HepG2 (cell line): ENCODE data around the gene GRIK2.

Experiments used
- ASH2L ChIP-seq: fragments of 300-600, 200-600 bp; sonication (generic); IDR thresholded peaks from 2 replicates; pipeline ENCODE4 v1.7.0; 2017; ENCODE audit warnings: low read depth, mild to moderate bottlenecking, moderate library complexity, mixed read lengths, low read length; ENCODE audit not compliant: insufficient read length
- CHCHD3 ChIP-seq: sonication (generic); formaldehyde crosslinking; IDR thresholded peaks from 2 replicates; pipeline ENCODE4 v1.8.0; 2022; ENCODE audit warnings: mild to moderate bottlenecking, missing genetic modification reagents, moderate library complexity
- EZH2 ChIP-seq: conservative IDR thresholded peaks from 2 replicates; pipeline ENCODE4 v1.6.1; 2012; ENCODE audit warnings: mild to moderate bottlenecking, low read depth, low read length, moderate library complexity
- POLR2A ChIP-seq, 2 experiments: IDR thresholded peaks; 2 replicates each; pipeline ENCODE4 v1.6.1; 2011; ENCODE audit warnings: low read depth in 2 of 2, low read length in 2 of 2, mild to moderate bottlenecking in 1 of 2, moderate library complexity in 1 of 2; ENCODE audit not compliant: insufficient read depth in 1 of 2
- SIN3A ChIP-seq: IDR thresholded peaks from 2 replicates; pipeline ENCODE4 v1.6.1; 2011; ENCODE audit warnings: low read depth, mild to moderate bottlenecking, control low read depth, low read length, borderline replicate concordance
- TBP ChIP-seq: sonication (generic); formaldehyde crosslinking; IDR thresholded peaks from 2 replicates; pipeline ENCODE4 v1.5.0; 2020; ENCODE audit warnings: missing genetic modification reagents
- ZFP90 ChIP-seq: sonication (generic); formaldehyde crosslinking; IDR thresholded peaks from 2 replicates; pipeline ENCODE4 v1.8.0; 2022; ENCODE audit warnings: missing genetic modification reagents, mild to moderate bottlenecking, inconsistent platforms, borderline replicate concordance
- ZNF24 ChIP-seq: fragments of 450-650 bp; IDR thresholded peaks from 2 replicates; pipeline ENCODE4 v1.6.1; 2017; ENCODE audit warnings: antibody characterized with exemption, mild to moderate bottlenecking
- TF ChIP-seq, protein P1 (sequence below): sonication (generic); formaldehyde crosslinking; conservative IDR thresholded peaks from 2 replicates; pipeline ENCODE4 v1.5.0; 2020; ENCODE audit warnings: missing genetic modification reagents
- TF ChIP-seq, protein P2 (sequence below): sonication (generic); formaldehyde crosslinking; IDR thresholded peaks from 2 replicates; pipeline ENCODE4 v1.9.0; 2021; ENCODE audit warnings: missing genetic modification reagents, borderline replicate concordance
- TF ChIP-seq, protein P3 (sequence below): sonication (generic); formaldehyde crosslinking; IDR thresholded peaks from 2 replicates; pipeline ENCODE4 v1.4.0; 2020; ENCODE audit warnings: missing genetic modification reagents, mild to moderate bottlenecking, borderline replicate concordance
- TF ChIP-seq, protein P4 (sequence below): sonication (generic); formaldehyde crosslinking; IDR thresholded peaks from 2 replicates; pipeline ENCODE4 v1.5.0; 2020; ENCODE audit warnings: mild to moderate bottlenecking, missing genetic modification reagents, moderate library complexity
- TF ChIP-seq, protein P5 (sequence below): sonication (generic); formaldehyde crosslinking; conservative IDR thresholded peaks from 2 replicates; pipeline ENCODE4 v1.4.0; 2020; ENCODE audit warnings: mild to moderate bottlenecking, missing genetic modification reagents, moderate library complexity

DNA sequence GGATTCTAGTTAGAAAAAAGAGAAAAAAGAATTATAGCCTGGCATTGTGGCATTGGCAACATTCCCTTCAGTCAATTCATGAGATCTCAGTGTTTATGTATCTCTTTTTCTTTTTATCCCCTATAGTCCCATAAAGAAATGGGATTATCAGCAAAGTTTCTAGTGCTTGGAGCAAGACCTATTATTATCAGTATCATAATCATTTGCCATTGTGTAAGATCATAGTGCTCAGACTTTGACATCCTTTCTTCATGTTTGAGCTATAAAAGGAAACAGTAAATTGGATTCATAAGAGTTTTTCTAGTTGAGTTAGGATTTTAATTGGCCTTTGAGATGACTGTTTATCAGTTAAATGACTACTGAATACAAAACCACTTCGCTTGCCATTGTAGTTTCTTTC lies 295.6 kb downstream of the GRIK2 start:
- TF ChIP-seq SIN3A = no peak
- TF ChIP-seq, protein P1, sequence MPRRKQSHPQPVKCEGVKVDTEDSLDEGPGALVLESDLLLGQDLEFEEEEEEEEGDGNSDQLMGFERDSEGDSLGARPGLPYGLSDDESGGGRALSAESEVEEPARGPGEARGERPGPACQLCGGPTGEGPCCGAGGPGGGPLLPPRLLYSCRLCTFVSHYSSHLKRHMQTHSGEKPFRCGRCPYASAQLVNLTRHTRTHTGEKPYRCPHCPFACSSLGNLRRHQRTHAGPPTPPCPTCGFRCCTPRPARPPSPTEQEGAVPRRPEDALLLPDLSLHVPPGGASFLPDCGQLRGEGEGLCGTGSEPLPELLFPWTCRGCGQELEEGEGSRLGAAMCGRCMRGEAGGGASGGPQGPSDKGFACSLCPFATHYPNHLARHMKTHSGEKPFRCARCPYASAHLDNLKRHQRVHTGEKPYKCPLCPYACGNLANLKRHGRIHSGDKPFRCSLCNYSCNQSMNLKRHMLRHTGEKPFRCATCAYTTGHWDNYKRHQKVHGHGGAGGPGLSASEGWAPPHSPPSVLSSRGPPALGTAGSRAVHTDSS (CRISPR knock-in tag) = no peak
- TF ChIP-seq, protein P2, sequence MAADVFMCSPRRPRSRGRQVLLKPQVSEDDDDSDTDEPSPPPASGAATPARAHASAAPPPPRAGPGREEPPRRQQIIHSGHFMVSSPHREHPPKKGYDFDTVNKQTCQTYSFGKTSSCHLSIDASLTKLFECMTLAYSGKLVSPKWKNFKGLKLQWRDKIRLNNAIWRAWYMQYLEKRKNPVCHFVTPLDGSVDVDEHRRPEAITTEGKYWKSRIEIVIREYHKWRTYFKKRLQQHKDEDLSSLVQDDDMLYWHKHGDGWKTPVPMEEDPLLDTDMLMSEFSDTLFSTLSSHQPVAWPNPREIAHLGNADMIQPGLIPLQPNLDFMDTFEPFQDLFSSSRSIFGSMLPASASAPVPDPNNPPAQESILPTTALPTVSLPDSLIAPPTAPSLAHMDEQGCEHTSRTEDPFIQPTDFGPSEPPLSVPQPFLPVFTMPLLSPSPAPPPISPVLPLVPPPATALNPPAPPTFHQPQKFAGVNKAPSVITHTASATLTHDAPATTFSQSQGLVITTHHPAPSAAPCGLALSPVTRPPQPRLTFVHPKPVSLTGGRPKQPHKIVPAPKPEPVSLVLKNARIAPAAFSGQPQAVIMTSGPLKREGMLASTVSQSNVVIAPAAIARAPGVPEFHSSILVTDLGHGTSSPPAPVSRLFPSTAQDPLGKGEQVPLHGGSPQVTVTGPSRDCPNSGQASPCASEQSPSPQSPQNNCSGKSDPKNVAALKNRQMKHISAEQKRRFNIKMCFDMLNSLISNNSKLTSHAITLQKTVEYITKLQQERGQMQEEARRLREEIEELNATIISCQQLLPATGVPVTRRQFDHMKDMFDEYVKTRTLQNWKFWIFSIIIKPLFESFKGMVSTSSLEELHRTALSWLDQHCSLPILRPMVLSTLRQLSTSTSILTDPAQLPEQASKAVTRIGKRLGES (CRISPR knock-in tag) = no peak
- no peak for TF ChIP-seq ZNF24
- no peak for TF ChIP-seq POLR2A (IDR thresholded peaks at IDR 0.05; ENCODE audit: insufficient read depth in 1 of 2, low read depth in 2 of 2, low read length in 2 of 2)
- TF ChIP-seq EZH2 = no peak
- TF ChIP-seq ASH2L = no peak
- no peak for TF ChIP-seq TBP
- TF ChIP-seq, protein P3, sequence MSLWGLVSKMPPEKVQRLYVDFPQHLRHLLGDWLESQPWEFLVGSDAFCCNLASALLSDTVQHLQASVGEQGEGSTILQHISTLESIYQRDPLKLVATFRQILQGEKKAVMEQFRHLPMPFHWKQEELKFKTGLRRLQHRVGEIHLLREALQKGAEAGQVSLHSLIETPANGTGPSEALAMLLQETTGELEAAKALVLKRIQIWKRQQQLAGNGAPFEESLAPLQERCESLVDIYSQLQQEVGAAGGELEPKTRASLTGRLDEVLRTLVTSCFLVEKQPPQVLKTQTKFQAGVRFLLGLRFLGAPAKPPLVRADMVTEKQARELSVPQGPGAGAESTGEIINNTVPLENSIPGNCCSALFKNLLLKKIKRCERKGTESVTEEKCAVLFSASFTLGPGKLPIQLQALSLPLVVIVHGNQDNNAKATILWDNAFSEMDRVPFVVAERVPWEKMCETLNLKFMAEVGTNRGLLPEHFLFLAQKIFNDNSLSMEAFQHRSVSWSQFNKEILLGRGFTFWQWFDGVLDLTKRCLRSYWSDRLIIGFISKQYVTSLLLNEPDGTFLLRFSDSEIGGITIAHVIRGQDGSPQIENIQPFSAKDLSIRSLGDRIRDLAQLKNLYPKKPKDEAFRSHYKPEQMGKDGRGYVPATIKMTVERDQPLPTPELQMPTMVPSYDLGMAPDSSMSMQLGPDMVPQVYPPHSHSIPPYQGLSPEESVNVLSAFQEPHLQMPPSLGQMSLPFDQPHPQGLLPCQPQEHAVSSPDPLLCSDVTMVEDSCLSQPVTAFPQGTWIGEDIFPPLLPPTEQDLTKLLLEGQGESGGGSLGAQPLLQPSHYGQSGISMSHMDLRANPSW (CRISPR knock-in tag) = no peak
- TF ChIP-seq ZFP90 (CRISPR knock-in tag) = no peak
- TF ChIP-seq, protein P4, sequence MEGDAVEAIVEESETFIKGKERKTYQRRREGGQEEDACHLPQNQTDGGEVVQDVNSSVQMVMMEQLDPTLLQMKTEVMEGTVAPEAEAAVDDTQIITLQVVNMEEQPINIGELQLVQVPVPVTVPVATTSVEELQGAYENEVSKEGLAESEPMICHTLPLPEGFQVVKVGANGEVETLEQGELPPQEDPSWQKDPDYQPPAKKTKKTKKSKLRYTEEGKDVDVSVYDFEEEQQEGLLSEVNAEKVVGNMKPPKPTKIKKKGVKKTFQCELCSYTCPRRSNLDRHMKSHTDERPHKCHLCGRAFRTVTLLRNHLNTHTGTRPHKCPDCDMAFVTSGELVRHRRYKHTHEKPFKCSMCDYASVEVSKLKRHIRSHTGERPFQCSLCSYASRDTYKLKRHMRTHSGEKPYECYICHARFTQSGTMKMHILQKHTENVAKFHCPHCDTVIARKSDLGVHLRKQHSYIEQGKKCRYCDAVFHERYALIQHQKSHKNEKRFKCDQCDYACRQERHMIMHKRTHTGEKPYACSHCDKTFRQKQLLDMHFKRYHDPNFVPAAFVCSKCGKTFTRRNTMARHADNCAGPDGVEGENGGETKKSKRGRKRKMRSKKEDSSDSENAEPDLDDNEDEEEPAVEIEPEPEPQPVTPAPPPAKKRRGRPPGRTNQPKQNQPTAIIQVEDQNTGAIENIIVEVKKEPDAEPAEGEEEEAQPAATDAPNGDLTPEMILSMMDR = no peak
- TF ChIP-seq, protein P5, sequence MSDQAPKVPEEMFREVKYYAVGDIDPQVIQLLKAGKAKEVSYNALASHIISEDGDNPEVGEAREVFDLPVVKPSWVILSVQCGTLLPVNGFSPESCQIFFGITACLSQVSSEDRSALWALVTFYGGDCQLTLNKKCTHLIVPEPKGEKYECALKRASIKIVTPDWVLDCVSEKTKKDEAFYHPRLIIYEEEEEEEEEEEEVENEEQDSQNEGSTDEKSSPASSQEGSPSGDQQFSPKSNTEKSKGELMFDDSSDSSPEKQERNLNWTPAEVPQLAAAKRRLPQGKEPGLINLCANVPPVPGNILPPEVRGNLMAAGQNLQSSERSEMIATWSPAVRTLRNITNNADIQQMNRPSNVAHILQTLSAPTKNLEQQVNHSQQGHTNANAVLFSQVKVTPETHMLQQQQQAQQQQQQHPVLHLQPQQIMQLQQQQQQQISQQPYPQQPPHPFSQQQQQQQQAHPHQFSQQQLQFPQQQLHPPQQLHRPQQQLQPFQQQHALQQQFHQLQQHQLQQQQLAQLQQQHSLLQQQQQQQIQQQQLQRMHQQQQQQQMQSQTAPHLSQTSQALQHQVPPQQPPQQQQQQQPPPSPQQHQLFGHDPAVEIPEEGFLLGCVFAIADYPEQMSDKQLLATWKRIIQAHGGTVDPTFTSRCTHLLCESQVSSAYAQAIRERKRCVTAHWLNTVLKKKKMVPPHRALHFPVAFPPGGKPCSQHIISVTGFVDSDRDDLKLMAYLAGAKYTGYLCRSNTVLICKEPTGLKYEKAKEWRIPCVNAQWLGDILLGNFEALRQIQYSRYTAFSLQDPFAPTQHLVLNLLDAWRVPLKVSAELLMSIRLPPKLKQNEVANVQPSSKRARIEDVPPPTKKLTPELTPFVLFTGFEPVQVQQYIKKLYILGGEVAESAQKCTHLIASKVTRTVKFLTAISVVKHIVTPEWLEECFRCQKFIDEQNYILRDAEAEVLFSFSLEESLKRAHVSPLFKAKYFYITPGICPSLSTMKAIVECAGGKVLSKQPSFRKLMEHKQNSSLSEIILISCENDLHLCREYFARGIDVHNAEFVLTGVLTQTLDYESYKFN (CRISPR knock-in tag) = no peak
- TF ChIP-seq CHCHD3 = no peak
